ENCODE data around the gene SAT2. TPM values are rescaled to one million over a fixed set of nuclear protein-coding genes. Genes with fewer than 3 reads are reported as not detected.

SAT2 gene
- total RNA-seq, 1 donor from 2014 or later = 47.2 TPM

DNA sequence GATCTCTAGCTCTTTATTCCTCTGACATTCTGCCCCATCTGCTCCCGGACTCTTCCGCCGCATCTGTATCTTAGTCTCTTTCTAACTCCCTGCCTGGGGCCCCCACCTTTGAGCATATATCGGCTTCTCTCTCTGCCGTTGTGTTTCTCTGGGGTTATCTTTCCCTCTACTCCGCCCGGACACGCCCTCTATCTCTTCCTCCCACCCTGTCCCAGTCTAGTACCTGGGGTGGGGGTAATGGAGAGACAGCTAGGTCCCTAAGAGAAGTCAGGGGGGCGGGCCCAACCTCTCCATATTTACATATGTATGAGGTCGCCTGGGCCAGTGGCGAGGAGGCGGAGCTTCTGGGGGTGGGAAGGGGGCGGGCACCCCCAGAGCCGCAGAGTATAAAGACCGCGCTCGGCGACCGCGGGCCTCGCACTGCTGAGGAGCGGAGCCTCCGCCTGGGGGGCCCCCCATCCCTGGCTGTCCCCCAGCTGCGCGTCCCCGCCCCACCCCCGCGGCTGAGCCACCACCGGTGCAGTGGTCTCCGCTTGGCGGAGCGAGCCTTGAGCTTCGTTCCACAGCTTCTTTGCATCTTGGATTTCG is 23.0 kb upstream of the SAT2 start, which contains the start of gene ATP1B2:
ATP1B2 (plus strand) TSS at position 418 of the 588 bp plus-strand sequence. CDS start 593 bp downstream, outside the sequence.
- Histone ChIP-seq H3K9me3 (ENCODE audit: insufficient read depth, low read depth, low read length) (no peaks in the 10 kb centered on the region), H2AFZ (ENCODE audit: low read depth, low read length) (peak within 1 kb of the TSS; percentile 52), H3K79me2 (ENCODE audit: insufficient read depth, low read length) (no peaks in the 10 kb centered on the region), H4K20me1 (ENCODE audit: insufficient read depth, low read length) (no peaks in the 10 kb centered on the region), H3K36me3 (ENCODE audit: insufficient read depth, low read length) (no peaks in the 10 kb centered on the region), H3K9ac (ENCODE audit: low read length) (no peak within 1 kb of the TSS), H3K27me3 (ENCODE audit: insufficient read depth, low read length) (peaks cover 46% of the 10 kb centered on the region), H3K27ac (ENCODE audit: low read depth, low read length) (no peak within 1 kb of the TSS), H3K4me3 (ENCODE audit: insufficient read depth, low read depth, low read length) (peak within 1 kb of the TSS; percentile 33), H3K4me2 (ENCODE audit: low read length) (peak within 1 kb of the TSS; percentile 83), H3K4me1 (ENCODE audit: insufficient read depth, low read length) (peaks cover 8% of the 10 kb centered on the region)
- DNase-seq (ENCODE audit: low read depth) (no peak), FAIRE-seq (no peak)
- Mint-ChIP-seq H3K9me3 (ENCODE audit: unreplicated experiment) (peaks cover 4% of the 10 kb centered on the region), H3K27ac (ENCODE audit: unreplicated experiment) (no peak within 1 kb of the TSS), H3K4me3 (ENCODE audit: unreplicated experiment) (peak within 1 kb of the TSS; percentile 79), H3K36me3 (ENCODE audit: low read depth, unreplicated experiment) (peaks cover 2% of the 10 kb centered on the region), H3K4me1 (ENCODE audit: low read depth, unreplicated experiment) (peaks cover 4% of the 10 kb centered on the region), H3K27me3 (ENCODE audit: low read depth, unreplicated experiment) (peaks cover 49% of the 10 kb centered on the region)
- TF ChIP-seq, protein P1, sequence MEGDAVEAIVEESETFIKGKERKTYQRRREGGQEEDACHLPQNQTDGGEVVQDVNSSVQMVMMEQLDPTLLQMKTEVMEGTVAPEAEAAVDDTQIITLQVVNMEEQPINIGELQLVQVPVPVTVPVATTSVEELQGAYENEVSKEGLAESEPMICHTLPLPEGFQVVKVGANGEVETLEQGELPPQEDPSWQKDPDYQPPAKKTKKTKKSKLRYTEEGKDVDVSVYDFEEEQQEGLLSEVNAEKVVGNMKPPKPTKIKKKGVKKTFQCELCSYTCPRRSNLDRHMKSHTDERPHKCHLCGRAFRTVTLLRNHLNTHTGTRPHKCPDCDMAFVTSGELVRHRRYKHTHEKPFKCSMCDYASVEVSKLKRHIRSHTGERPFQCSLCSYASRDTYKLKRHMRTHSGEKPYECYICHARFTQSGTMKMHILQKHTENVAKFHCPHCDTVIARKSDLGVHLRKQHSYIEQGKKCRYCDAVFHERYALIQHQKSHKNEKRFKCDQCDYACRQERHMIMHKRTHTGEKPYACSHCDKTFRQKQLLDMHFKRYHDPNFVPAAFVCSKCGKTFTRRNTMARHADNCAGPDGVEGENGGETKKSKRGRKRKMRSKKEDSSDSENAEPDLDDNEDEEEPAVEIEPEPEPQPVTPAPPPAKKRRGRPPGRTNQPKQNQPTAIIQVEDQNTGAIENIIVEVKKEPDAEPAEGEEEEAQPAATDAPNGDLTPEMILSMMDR (IDR thresholded peaks at IDR 0.05; ENCODE audit: insufficient read depth, low read depth, low read length) = no peak

DNA sequence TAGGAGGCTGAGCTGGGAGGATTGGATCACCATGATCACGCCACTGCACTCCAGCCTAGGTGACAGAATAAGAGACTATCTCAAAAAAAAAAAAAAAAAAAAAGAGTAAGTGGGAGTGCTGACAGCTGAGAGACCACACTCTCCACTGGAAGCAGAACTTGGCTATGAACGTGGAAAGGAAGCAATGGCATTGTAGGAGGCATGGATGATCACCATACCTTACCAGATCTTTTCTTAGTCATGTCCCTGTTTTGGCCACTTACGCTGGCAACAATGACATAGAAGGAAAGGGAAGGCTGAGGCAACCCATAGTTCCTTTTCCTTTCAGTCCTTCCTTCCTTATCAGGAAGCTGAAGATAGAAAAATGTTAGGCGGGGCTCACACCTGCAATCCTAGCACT is 19.4 kb upstream of the SAT2 start:
- no peaks in the 10 kb centered on the region for H3K4me1 Mint-ChIP-seq (ENCODE audit: low read depth, unreplicated experiment)
- H3K27ac Mint-ChIP-seq (ENCODE audit: unreplicated experiment) = no peak overlapping the region
- no peak for TF ChIP-seq EZH2 (IDR thresholded peaks at IDR 0.05; ENCODE audit: insufficient read depth, low read length)
- TF ChIP-seq, protein P1 (IDR thresholded peaks at IDR 0.05; ENCODE audit: insufficient read depth, low read depth, low read length) = no peak
- H4K20me1 ChIP-seq (ENCODE audit: insufficient read depth, low read length) = no peaks in the 10 kb centered on the region
- H3K36me3 Mint-ChIP-seq (ENCODE audit: low read depth, unreplicated experiment) = no peaks in the 10 kb centered on the region
- H3K4me3 Mint-ChIP-seq (ENCODE audit: unreplicated experiment) = peak overlapping the region; percentile 9
- peaks cover 21% of the 10 kb centered on the region for H3K27me3 ChIP-seq (ENCODE audit: insufficient read depth, low read length)
- peaks cover 34% of the 10 kb centered on the region for H3K27me3 Mint-ChIP-seq (ENCODE audit: low read depth, unreplicated experiment)
- no peak overlapping the region for H3K27ac ChIP-seq (ENCODE audit: low read depth, low read length)
- H3K36me3 ChIP-seq (ENCODE audit: insufficient read depth, low read length) = no peaks in the 10 kb centered on the region
- FAIRE-seq = no peak
- no peak overlapping the region for H3K4me2 ChIP-seq (ENCODE audit: low read length)
- no peaks in the 10 kb centered on the region for H3K9me3 Mint-ChIP-seq (ENCODE audit: unreplicated experiment)
- H3K4me3 ChIP-seq (ENCODE audit: insufficient read depth, low read depth, low read length) = no peak overlapping the region
- H2AFZ ChIP-seq (ENCODE audit: low read depth, low read length) = no peak overlapping the region
- no peaks in the 10 kb centered on the region for H3K9me3 ChIP-seq (ENCODE audit: insufficient read depth, low read depth, low read length)
- no peak overlapping the region for H3K9ac ChIP-seq (ENCODE audit: low read length)
- no peaks in the 10 kb centered on the region for H3K79me2 ChIP-seq (ENCODE audit: insufficient read depth, low read length)
- peaks cover 8% of the 10 kb centered on the region for H3K4me1 ChIP-seq (ENCODE audit: insufficient read depth, low read length)
- no peak for DNase-seq (ENCODE audit: low read depth)

DNA sequence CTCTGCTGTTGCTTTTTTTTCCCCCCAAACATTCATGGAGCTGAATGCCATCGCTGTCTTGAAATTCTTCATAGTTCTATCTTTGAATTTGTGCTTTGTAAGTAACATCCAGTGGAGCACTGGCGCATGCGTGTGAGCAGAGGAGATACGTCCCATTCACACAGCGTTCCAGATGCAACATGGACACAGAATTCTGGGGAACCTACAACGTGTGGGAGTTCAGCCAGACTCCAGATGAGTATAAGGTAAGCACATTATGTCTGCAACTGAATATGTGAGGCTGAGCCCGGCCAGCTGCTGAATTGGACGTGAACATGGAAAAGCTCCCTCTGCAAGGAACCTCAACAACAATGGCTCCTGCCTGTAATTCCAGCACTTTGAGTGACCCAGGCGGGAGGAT is 18.8 kb upstream of the SAT2 start:
- H3K79me2 ChIP-seq (ENCODE audit: insufficient read depth, low read length) = no peaks in the 10 kb centered on the region
- H3K4me3 ChIP-seq (ENCODE audit: insufficient read depth, low read depth, low read length) = no peak overlapping the region
- H3K27me3 ChIP-seq (ENCODE audit: insufficient read depth, low read length) = peaks cover 16% of the 10 kb centered on the region
- peaks cover 4% of the 10 kb centered on the region for H3K4me1 ChIP-seq (ENCODE audit: insufficient read depth, low read length)
- Mint-ChIP-seq H3K4me1 (ENCODE audit: low read depth, unreplicated experiment) (no peaks in the 10 kb centered on the region), H3K36me3 (ENCODE audit: low read depth, unreplicated experiment) (peaks cover 2% of the 10 kb centered on the region), H3K27ac (ENCODE audit: unreplicated experiment) (no peak overlapping the region), H3K9me3 (ENCODE audit: unreplicated experiment) (peaks cover 4% of the 10 kb centered on the region), H3K4me3 (ENCODE audit: unreplicated experiment) (no peak overlapping the region), H3K27me3 (ENCODE audit: low read depth, unreplicated experiment) (peaks cover 38% of the 10 kb centered on the region)
- no peak overlapping the region for H2AFZ ChIP-seq (ENCODE audit: low read depth, low read length)
- H3K9me3 ChIP-seq (ENCODE audit: insufficient read depth, low read depth, low read length) = no peaks in the 10 kb centered on the region
- H3K9ac ChIP-seq (ENCODE audit: low read length) = no peak overlapping the region
- TF ChIP-seq EZH2 (IDR thresholded peaks at IDR 0.05; ENCODE audit: insufficient read depth, low read length) = no peak
- TF ChIP-seq, protein P1 (IDR thresholded peaks at IDR 0.05; ENCODE audit: insufficient read depth, low read depth, low read length) = no peak
- DNase-seq (ENCODE audit: low read depth) = no peak
- H3K4me2 ChIP-seq (ENCODE audit: low read length) = no peak overlapping the region
- H4K20me1 ChIP-seq (ENCODE audit: insufficient read depth, low read length) = no peaks in the 10 kb centered on the region
- no peaks in the 10 kb centered on the region for H3K36me3 ChIP-seq (ENCODE audit: insufficient read depth, low read length)
- no peak overlapping the region for H3K27ac ChIP-seq (ENCODE audit: low read depth, low read length)
- no peak for FAIRE-seq
